GM12872 (cell line): ENCODE data around the gene TTC16.

Experiments
- TF ChIP-seq, protein P1 (sequence below): IDR thresholded peaks from 3 replicates; pipeline ENCODE4 v1.5.1; 2011; ENCODE audit warnings: low read depth, mild to moderate bottlenecking, low read length, moderate library complexity; ENCODE audit not compliant: insufficient read depth

The TTC16 gene

DNA sequence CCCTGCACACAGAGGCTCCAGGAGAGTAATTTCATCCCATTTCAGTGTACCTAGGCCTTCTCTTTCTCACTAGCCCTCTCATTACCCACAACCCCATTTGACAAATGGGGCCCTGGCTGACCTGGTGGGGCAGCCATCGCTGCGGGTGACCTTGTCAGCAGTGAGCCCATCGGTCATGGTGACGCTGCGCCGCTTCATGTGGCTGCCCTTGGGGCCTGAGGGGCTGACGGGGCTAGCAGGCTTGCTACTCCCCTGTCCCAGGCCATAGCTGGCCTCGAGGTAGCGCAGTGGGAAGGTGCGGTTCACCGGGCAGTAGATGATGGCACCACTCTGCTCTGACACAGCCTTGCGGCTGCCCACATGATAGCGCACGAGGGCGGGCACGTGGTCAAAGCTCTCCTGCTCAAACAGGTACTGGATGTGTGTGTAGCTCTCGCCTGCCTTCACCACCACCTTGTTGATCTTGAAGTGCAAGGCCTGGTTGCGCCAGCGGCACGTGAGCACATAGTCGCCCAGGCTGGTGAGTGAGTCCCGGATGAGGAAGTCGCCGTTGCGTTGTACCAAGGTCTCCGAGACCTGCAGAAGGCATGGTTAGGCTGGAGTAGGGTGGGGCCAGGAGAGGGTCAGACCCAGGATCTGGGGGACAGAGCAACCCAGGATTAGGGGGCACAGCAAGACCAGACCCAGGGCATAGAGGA is 33.4 kb downstream of the TTC16 start:
- TF ChIP-seq, protein P1, sequence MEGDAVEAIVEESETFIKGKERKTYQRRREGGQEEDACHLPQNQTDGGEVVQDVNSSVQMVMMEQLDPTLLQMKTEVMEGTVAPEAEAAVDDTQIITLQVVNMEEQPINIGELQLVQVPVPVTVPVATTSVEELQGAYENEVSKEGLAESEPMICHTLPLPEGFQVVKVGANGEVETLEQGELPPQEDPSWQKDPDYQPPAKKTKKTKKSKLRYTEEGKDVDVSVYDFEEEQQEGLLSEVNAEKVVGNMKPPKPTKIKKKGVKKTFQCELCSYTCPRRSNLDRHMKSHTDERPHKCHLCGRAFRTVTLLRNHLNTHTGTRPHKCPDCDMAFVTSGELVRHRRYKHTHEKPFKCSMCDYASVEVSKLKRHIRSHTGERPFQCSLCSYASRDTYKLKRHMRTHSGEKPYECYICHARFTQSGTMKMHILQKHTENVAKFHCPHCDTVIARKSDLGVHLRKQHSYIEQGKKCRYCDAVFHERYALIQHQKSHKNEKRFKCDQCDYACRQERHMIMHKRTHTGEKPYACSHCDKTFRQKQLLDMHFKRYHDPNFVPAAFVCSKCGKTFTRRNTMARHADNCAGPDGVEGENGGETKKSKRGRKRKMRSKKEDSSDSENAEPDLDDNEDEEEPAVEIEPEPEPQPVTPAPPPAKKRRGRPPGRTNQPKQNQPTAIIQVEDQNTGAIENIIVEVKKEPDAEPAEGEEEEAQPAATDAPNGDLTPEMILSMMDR, result no peak

DNA sequence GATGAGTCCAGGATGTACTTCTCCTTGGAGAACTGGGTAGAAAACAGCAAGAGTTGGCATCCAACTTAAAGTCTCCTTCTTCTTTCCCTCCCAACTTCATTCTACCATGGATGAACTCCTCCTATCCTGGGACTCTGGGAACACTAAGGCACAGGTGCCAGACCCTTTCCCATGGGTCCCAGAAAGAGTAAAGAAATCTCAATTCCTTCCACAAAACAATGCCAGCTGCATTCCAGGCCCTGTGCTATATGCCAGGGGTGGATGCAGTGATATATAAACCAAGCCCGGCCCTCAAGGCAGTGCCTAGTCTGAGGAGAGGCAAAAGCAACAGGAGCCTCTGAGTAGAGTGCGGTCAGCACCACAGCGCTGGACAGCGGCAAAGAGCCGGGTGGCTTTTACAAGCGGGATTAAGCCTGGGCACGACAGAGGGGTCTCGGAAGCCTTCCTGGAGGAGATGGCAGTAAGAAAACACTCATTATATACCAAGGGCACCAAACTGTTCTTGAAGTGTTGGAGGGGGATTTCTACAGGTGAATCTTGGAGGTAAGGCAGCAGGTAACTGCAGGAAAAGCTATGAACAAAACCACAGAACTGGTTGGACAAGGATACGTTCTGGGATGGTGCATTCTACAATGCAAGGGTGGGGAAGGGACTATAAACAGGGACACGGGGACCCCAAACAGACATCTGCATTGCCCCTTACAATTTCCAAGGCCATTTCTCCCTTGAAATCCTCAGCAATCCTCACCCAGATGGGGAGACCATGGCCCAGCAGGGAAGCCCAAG is 35.6 kb downstream of the TTC16 start:
- TF ChIP-seq, protein P1, result no peak

DNA sequence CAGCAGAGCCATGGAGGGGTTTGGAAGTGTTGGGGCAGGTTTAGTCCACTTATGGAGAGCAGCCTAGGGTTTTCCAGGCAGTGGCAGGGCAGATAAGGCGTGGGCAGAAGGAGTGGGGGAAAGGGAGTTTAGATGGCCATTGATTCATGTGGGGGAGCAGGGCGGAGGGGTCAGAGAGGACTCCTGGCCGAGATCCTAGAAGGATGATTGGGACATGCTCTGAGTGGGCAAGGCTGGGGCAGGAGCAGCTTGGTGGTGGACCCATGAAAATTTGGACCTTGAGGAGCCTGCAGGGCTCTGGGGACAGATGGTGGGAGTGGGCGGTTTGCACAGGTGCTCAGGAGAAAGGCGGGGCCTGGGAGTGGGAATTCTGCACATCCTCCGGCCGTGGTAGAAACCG is 37.3 kb downstream of the TTC16 start:
- TF ChIP-seq, protein P1, result no peak

DNA sequence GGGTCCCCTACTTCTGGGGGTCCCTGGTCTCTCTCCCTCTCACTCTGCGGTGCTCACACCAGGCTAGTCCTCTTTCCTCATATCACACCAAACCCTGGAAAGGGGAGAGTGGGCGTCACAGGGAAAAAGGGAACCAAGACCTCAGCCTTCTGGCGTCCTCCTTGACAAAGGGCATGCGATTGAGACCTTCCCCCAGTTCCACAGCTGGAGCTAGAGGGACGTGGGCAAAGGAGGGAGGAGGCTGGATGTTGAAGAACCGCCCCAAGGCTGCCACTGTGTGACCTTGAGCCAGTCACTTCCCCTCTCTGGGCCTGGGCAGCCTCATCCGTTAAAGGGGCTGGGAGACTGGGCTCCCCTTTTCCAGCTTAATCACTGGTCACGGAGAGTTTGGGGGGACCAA is 37.7 kb downstream of the TTC16 start:
- TF ChIP-seq, protein P1, result no peak

DNA sequence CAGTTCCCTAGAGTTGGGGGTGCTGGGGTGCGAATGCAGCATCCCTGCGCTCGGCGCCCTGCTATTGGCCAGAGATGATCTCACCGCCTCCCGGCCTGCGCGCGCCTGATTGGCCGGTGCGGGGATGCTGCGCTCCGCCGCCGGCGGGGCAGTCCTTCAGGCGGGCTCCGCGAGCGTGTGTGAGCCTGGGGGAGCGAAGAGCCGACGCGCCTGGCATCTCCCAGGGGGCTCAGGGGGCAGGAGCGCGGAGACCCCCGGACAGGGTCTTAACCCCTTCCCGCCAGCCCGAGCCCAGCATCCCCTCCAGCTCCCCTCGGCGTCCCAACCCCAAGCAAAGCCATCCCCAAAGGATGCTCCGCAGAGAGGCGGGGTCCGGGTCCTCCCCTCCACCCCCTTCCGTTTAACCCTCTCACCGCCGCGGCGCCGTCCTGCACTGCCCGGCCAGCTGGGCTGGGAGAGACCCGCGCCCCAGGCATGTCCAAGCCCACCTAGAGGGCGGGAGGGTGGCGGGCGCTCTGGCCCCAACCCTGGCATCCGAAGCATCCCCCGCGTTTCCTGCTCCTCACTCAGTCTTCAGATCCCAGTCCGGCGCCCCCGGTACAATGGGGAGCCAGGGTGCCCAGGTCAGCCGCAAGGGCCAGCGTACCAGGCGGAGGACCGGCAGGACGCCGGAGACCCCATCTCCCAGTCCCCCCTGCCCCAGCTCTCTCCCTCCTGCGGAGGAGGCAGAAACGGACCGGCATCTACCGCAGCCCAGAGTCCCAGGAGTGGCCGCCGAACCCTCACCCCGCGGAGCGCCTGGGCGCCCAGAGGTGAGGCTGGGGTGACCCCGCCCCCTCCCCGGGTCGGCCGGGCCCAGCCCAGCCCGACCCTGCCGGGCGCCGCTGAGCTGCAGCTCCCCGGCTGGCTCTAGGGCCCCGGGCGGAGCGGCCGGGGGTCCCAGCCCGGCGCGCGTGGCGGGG is 38.5 kb downstream of the TTC16 start:
- TF ChIP-seq, protein P1, result no peak

DNA sequence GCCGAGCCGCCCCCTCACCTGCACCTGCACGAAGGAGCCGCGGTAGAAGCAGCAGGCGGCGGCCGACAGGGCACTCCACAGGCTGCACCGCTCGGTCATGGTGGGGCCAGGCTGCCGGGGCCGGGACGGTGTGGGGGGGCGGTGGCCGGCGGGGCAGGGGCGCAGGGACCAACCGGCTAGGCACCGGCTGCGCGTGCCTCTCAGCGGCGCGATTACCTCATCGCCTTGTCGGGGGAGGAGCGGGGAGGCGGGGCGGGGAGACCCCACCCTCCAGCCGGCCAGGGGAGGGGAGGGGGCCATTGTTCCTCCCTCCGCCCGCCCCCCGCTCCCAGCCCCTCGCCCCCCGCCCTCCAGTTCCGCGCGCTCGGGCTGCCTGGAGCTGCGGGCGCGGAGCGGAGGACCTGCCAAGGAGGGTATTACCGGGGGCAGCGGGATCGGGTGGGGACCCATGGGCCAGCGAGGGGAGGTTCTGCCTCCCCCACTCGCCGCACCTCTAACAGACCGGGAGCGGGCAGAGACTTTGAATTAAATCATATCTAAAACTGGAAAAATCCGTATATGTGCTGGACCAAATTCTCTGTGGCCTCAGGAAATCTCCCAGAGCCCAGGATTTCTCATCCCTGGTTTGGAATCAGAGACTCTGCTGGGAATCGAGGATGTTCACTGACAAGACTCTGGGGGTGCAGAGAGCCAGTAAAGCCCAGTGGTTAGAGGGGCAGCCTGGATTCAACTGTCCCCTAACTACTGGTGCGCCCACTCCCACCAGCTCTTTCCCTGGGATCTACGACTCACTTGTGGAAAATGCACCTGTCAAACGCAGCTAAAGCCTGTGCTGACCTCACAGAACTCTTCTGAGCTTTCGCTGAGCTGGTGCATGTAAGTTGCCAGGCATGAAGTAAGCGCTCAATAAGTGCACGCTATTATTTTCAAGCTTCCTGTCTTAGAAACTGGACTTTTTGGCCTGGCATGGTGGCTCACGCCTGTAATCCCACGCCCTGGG is 39.5 kb downstream of the TTC16 start:
- TF ChIP-seq, protein P1, result no peak
